GM12878 (cell line): ENCODE data around the gene UBL4A. TPM values are rescaled to one million over a fixed set of nuclear protein-coding genes. Genes with fewer than 3 reads are reported as not detected.

Source experiments
- ATAC-seq: fragments of 200-7000 bp; cut with Tn5 transposase; 3 replicates; pipeline ENCODE4 v1.9.1; 2020; ENCODE audit warnings: mild to moderate bottlenecking, moderate library complexity
- BruUV-seq: library from RNA; stranded (reverse); fragments of 400-500 nt; replicated peaks from 2 replicates; lab custom pipeline; 2021; lab: Mats Ljungman, UMichigan
- CTCF ChIA-PET: fragments of 300-600 bp; sonication (Branson Sonifier 250); formaldehyde crosslinking; extraction: SDS; loops from one replicate; lab custom pipeline; 2021; ENCODE audit warnings: inconsistent platforms; lab: Yijun Ruan, JAX
- POLR2A ChIA-PET: fragments of 350-600 bp; formaldehyde crosslinking; extraction: SDS; loops from one replicate; lab custom pipeline; 2021; ENCODE audit warnings: inconsistent platforms; lab: Charles Lee
- RAD21 ChIA-PET: fragments of 300-600 bp; sonication (Branson Sonifier 250); formaldehyde crosslinking; loops from one replicate; lab custom pipeline; 2023; ENCODE audit warnings: antibody characterized with exemption; ENCODE audit not compliant: unreplicated experiment; lab: Charles Lee
- SMC1A ChIA-PET: fragments of 300-600 bp; sonication (Branson Sonifier 250); formaldehyde crosslinking; loops from one replicate; lab custom pipeline; 2023; ENCODE audit not compliant: unreplicated experiment, uncharacterized antibody; lab: Charles Lee
- DNase-seq: peaks from one replicate; pipeline ENCODE4 v3.0.0-alpha.2; 2011; ENCODE audit warnings: low read depth, low spot score
- FAIRE-seq: peaks from 3 replicates; lab custom pipeline; 2011; peaks lifted over from hg19 to GRCh38; lab: Jason Lieb, UNC
- H2AFZ ChIP-seq: 2 replicates; pipeline ENCODE4 v1.6.0; 2011; ENCODE audit warnings: low read depth, low read length, control low read depth; ENCODE audit not compliant: control insufficient read depth
- H3K27ac ChIP-seq: 2 replicates; pipeline ENCODE4 v1.5.1; 2011; ENCODE audit warnings: control low read depth; ENCODE audit not compliant: control insufficient read depth, insufficient read depth
- H3K27me3 ChIP-seq, 2 experiments: replicated peaks in 1 of 2; 2 replicates each; pipeline versions ENCODE4 v1.6.0 to v1.6.1; 2011; ENCODE audit warnings: low read length in 1 of 2; ENCODE audit not compliant: control insufficient read depth in 2 of 2, insufficient read depth in 2 of 2
- H3K36me3 ChIP-seq, 2 experiments: 2 replicates each; pipeline ENCODE4 v1.5.1; 2011; ENCODE audit warnings: low read length in 1 of 2; ENCODE audit not compliant: control insufficient read depth in 2 of 2, insufficient read depth in 2 of 2
- H3K4me1 ChIP-seq: 2 replicates; pipeline ENCODE4 v1.6.1; 2011; ENCODE audit warnings: mild to moderate bottlenecking, low read length, moderate library complexity, mixed read lengths; ENCODE audit not compliant: control insufficient read depth, insufficient read depth
- H3K4me2 ChIP-seq: 2 replicates; pipeline ENCODE4 v1.6.0; 2011; ENCODE audit warnings: control low read depth; ENCODE audit not compliant: control insufficient read depth, insufficient read depth
- H3K4me3 ChIP-seq: fragments of 200-600 bp; sonication (generic); 2 replicates; pipeline ENCODE4 v1.5.1; 2016
- H3K79me2 ChIP-seq: 2 replicates; pipeline ENCODE4 v1.6.0; 2011; ENCODE audit warnings: low read length; ENCODE audit not compliant: control insufficient read depth, insufficient read depth
- H3K9ac ChIP-seq: 2 replicates; pipeline ENCODE4 v1.8.0; 2011; ENCODE audit warnings: low read length, control low read depth, mixed read lengths; ENCODE audit not compliant: control insufficient read depth, insufficient read depth
- H3K9me3 ChIP-seq: replicated peaks from 3 replicates; pipeline ENCODE4 v1.5.1; 2011; ENCODE audit warnings: mild to moderate bottlenecking, low read length; ENCODE audit not compliant: control insufficient read depth, insufficient read depth
- H4K20me1 ChIP-seq: 2 replicates; pipeline ENCODE4 v1.6.0; 2011; ENCODE audit not compliant: control insufficient read depth, insufficient read depth
- EGR1 ChIP-seq, 2 experiments: IDR thresholded peaks; 1 replicate in 1 of 2; 2 replicates in 1 of 2; pipeline ENCODE4 v1.6.1; 2011 to 2012; ENCODE audit warnings: low read depth in 2 of 2, low read length in 2 of 2, borderline replicate concordance in 1 of 2, mild to moderate bottlenecking in 1 of 2, moderate library complexity in 1 of 2
- STAT3 ChIP-seq: IDR thresholded peaks from 2 replicates; pipeline ENCODE4 v1.6.1; 2011; ENCODE audit warnings: low read depth, low read length, improper control_type of control experiment
- WGBS: methylation state at CpG from one replicate; pipeline ENCODE4 v1.1.6; 2016; ENCODE audit warnings: low lambda C conversion rate; ENCODE audit not compliant: insufficient replicate concordance, insufficient coverage; ENCODE audit errors: missing lambda C conversion rate; 5-methylcytosine and 5-hydroxymethylcytosine counted together
- in situ Hi-C: fragments of 300-500 bp; cut with MboI; formaldehyde crosslinking; loops from 9 replicates; pipeline ENCODE4 v1.14.3; 2018; ENCODE audit warnings: mixed read lengths
- intact Hi-C: fragments of 100-400 bp; cut with micrococcal nuclease; formaldehyde crosslinking; loops from one replicate; pipeline ENCODE4 v1.14.2; 2022; ENCODE audit not compliant: unreplicated experiment
- polyA plus RNA-seq, 11 experiments: library from polyadenylated mRNA; depleted of rRNA in 4 of 11; unstranded in 6 of 11; stranded (reverse) in 5 of 11; fragments of >200 nt; fragmentation: Nextera tagmentation in 4 of 11; fragmentation: Illumina TruSeq in 1 of 11; extraction: Ambion mirVana in 4 of 11; extraction: Trizol in 1 of 11; gene quantifications; 1 replicate in 1 of 11; 2 replicates in 10 of 11; pipeline versions ENCODE4 v1.2.1 to v1.2.3, GENCODE V29; 2011 to 2016; ENCODE audit warnings: inconsistent platforms in 2 of 11, missing spikeins in 2 of 11, low read depth in 1 of 11
- total RNA-seq, 4 experiments: library from RNA; depleted of rRNA in 3 of 4; stranded (reverse); fragments of >200 nt in 3 of 4; fragmentation: Illumina TruSeq in 1 of 4; extraction: Trizol in 1 of 4; gene quantifications; 2 replicates each; pipeline versions ENCODE4 v1.2.1 to v1.2.3, GENCODE V29; 2013 to 2021

The UBL4A gene
- total and polyA plus RNA-seq, 10 of the 15 experiments (the other 5 are each of a cell fraction or from before 2014, with no cell fraction given): 4.2 to 49.9 (median 34.0) TPM

- H3K4me2 ChIP-seq: peak overlapping the region; percentile 77
- H3K9ac ChIP-seq: peak overlapping the region; percentile 75
- no peaks in the 10 kb centered on the region for H3K27me3 ChIP-seq
- ATAC-seq: no peak
- in situ Hi-C loops (no loop called here), intact Hi-C loops (no loop called here)
- H3K9me3 ChIP-seq: no peaks in the 10 kb centered on the region; the same call in 2 of the 3 replicates
- H2AFZ ChIP-seq: no peak overlapping the region
- WGBS: 60% methylated on average over 35 of the region's 35 CpGs
- ChIA-PET CTCF (interaction anchor here (1.0 to 2.1 kb wide), 2 partner anchors 42 to 86 kb away, joined by 5 to 6 read pairs; no protein-coding TSS in a partner anchor), SMC1A (interaction anchor here (1.5 to 1.6 kb wide), 2 partner anchors 8 to 41 kb away, joined by 3 to 7 read pairs; no protein-coding TSS in a partner anchor), RAD21 (interaction anchor here (1.4 kb wide), 1 partner anchor 12 kb away, joined by 4 read pairs; no protein-coding TSS in a partner anchor), POLR2A (interaction anchor here (1.0 to 1.3 kb wide), 2 partner anchors 9 to 25 kb away, joined by 3 to 4 read pairs; no protein-coding TSS in a partner anchor)
- FAIRE-seq: no peak
- peaks cover 0 to 2% of the 10 kb centered on the region in 2 experiments; a peak in 2 of 4 replicates for H3K36me3 ChIP-seq
- peaks cover 8% of the 10 kb centered on the region; the same call in 1 of the 2 replicates for H3K4me1 ChIP-seq
- no peaks in the 10 kb centered on the region for H4K20me1 ChIP-seq
- peak overlapping the region; percentile 42; the same call in 1 of the 2 replicates for H3K27ac ChIP-seq
- DNase-seq: no peak
- TF ChIP-seq EGR1 (IDR thresholded peaks at IDR 0.05; ENCODE audit: borderline replicate concordance in 1 of 2, low read depth in 2 of 2, low read length in 2 of 2) (0 out of 3 replicates have a peak, but pooled peaks of 1 of the 2 experiments have one; percentile 14), STAT3 (no peak)
- peaks cover 21% of the 10 kb centered on the region for H3K79me2 ChIP-seq
- BruUV-seq: TSS peak; percentile 26
- peak overlapping the region; percentile 64 for H3K4me3 ChIP-seq
Measured at GRCh38 chrX:154485150-154486051, 1.0 kb downstream of the UBL4A start.
